NCI-H2196 treated with DMSO at 0.1 percent for 48 hours (cell line): ENCODE data around the gene HEXB.
"Not testable (repeated sequence)": the region's sequence is repeated elsewhere in the genome, so short reads cannot be mapped to it uniquely, and the experiment has no call there.

Source experiments
- DNase-seq: peaks from one replicate; lab custom pipeline; 2025; ENCODE audit not compliant: unreplicated experiment; lab: John Stamatoyannopoulos, UW

HEXB gene

DNA sequence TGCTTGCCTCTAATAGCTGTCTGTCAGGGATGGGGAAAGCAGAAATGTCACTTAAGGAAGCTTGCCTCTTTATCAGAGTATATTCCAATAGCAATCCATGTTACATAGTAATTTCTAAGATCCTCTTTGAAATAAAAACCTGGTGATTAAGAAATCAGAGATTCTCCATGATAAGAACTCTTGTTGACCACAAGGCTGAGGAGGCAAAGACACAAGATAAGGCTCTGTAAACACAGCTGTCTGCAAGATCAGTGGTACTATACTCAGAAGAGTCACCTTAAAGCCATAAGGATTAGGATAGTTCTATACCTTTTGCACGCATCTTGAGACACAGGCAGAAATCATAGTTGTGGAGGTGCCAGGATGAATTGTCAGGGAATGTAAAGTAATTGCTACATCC lies 40.3 kb downstream of the HEXB start:
- DNase-seq: no peak

DNA sequence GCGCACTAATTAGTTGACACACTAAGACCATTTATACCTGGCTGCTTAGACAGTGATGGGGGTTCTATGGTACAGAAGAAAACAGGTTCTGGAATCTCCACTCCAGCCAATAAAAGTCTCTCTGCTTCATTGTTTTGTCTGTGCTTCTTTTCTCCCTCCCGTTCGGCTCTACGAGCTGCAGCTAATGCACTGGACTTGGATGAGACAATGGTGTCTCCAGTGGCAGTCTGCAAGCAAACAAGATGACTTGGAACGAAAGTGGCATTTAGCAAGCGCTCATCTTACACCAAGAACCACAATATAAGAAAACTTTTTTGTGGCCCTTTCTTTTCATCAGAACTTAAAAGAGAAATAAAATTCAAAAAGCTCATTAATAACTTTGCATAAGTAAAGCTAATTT lies 51.7 kb downstream of the HEXB start:
- DNase-seq: no peak

DNA sequence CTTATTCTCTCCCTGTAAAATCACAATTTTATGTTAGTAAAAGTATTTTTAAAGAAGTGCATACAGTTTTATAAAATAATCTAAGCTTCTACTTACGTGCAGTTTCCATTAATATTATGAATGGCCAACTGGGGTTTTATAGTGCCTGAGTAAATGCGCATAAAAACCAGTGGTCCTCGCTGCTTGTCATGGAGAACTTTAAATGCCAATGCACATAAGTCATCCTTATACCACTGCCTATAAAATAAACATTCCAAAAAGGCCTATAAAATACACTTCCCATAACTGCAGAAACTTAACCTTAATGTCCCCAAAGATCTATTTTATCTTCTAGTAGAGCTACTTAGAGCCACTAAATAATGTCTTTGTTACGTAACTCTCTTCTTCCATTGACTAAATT lies 53.4 kb downstream of the HEXB start:
- DNase-seq: no peak

DNA sequence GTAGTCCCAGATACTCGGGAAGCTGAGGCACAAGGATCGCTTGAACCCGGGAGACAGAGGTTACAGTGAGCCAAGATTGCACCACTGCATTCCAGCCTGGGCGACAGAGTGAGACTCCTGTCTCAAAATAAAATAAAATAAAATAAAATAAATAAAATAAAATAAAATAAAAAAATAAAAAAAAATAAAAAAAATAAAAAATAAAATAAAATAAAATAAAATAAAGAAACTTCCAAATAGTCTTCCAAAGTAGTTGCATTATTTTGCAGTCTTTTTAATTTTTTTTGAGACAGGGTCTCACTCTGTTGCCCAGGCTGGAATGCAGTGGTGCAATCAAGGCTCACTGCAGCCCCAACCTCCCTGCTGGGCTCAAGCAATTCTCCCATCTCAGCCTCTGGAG lies 63.7 kb downstream of the HEXB start:
- DNase-seq: not testable (repeated sequence)

DNA sequence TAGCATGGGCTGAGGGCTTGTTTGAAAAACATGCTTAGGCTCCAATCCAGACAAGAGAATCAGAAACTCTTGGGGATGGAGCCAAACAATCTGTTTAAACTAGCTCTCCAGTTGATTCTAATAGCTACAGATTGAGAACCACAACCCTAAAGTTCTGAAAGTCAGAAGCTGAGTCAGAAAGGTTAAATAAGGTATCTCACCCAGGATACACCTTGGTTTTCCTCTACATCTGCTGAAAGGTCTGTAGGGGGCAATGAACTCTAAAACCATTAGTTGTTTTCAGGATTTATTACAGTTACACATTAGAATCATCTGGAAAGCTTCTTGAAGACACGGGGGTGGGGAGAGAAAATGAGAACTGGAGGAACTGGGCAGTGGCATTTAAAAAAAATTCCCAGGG lies 76.2 kb downstream of the HEXB start:
- no peak for DNase-seq

DNA sequence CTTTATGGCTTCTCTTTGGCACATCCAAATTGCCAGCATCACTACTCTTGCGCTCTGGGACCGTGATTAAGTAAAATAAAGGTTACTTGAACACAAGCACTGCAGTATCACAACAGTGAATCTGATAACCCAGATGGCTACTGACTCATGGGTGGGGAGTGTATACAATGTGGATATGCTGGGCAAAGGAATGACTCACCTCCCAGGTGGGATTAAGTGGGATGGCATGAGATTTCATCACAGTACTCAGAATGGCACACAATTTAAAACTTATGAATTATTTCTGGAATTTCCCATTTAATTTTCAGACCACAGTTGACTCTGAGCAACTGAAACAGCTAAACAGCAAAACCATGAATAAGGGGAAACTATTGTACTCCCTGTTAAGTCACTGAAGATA lies 77.6 kb downstream of the HEXB start:
- DNase-seq: no peak

DNA sequence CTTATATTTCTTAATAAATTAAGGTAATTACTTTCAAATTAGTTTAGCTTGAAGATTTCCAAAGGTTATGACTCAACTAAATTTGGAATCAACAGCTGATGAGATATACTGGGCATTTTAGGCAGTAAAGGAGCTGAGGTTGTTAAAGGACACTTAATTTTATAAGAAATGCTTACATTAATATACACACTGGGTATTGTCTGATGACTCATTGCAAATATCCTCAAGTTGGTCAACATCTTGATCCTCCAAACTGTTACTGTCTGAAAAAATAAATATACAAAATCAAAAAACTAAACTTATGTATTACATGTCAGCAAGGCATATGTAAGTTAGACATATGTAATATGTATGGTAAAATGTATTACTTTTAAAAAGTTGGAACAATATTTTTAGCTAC lies 78.5 kb downstream of the HEXB start:
- DNase-seq: no peak

DNA sequence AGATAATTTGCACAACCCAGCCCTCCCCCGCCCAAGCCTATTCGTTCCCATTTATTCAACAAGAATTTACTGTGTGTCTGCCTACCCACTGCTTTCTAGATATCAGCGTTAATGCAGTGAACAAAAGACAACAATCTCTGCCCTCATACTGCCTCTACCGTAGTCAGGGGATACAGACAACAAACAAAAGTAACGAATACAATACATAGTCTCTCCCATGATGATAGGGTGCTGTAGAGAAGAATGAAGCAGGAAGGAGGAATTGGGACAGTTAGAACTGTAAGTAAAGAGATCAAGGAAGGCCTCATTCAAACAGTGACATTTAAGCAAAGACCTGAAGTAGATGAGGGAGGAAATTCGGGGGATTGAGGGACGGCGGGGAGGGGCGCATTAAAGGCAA lies 80.2 kb downstream of the HEXB start:
- DNase-seq: no peak

DNA sequence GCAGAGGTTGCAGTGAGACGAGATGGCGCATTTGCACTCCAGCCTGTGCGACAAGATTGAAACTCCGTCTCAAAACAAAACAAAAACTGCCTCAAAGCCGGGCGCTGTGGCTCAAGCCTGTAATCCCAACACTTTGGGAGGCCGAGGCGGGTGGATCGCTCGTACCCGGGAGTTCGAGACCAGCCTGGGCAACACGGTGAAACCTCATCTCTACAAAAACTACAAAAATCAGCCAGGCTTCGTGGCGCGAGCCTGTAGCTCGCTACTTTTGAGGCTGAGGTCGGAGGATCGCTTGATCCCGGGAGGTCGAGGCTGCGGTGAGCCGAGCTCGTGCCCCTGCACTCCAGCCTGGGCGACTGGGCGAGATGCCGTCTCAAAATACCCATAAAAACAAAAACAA lies 80.9 kb downstream of the HEXB start:
- no peak for DNase-seq

DNA sequence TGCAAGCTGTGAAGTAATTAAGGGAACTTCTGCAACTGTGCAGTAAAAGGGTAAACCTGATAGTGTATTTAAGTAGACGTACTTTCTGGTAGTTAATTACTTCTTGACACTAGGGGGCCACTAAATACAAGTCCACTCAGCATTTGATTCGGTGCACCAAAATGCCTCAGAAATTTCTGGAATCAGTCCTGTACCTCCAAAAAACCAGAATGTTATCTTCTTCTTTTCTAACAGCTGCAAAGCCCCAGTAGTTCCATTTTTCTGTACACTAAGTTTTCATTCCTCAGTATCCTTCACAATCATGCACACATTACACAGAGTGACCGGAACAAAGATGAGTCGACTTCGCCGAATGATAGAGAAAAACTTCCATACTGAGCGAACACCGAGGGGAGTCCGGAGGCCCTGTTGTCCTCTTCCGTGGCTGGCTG lies 81.4 kb downstream of the HEXB start:
- DNase-seq: no peak

DNA sequence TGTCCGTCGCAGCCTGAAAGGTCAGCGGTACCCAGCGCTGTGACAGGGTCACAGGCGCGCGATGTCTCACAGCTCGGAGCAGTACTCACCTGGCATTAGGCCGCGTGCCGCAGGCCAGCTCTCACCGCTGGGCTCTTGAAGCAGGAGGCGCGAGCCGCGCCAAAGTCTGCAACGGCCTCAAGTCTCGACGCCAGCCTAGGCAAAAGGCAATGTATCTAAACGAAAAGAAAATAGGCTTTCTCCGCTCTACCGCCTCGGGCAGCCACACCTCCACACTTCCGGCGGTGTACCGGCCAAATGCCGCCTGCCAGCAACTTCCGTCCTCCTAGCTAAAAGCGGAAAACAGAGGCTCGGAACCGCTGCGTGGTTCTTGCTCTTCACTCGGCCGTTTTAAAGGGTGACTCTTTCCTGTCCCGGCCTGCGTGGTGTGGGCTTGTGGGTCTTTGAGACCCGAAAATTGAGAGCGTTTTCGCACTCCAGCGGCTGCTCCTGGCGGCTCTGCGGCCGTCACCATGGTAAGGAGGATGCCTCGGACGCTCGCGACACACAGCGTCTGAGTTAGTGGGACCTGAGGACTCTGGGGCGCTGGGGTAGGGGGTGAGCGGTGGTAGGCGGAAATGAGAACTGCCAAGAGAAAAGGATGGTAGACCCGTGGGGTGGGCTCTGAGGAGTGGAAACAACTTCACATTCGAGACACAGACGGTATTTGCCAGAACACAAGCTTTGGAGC lies 82.0 kb downstream of the HEXB start, which contains the start of the genes GFM2 and NSA2:
TSS of gene GFM2 (minus strand) at position 269 of the 730 bp plus-strand sequence. CDS start 3,375 bp downstream, outside the sequence.
TSS of gene NSA2 (plus strand) at position 401 of the 730 bp plus-strand sequence. CDS start at position 513, 112 bp downstream.
- peak; percentile 51 for DNase-seq

DNA sequence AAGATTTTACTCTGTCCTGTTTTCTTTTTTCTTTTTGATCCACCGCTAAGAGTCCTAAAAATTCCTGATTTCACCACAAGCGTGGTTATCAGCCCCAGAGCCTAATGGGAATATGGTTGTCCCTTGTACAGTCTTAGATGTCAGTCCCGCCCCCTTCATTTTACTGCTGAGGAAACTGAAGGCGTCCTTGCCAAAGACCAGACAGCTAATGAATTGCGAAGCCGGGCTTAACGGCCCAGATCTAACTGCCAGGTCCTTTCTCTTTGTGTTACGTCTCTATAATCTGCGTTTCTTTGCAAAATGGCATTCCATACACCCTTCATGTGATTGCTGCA lies 82.5 kb downstream of the HEXB start:
- DNase-seq: no peak
